A549 (cell line): ENCODE results near the gene CADPS2. TPM values are rescaled to one million over a fixed set of nuclear protein-coding genes. Genes with fewer than 3 reads are reported as not detected.
A peak's percentile ranks its signal among the peaks of the same experiment; 100 is the strongest.

ENCODE experiments used
- ATAC-seq, 2 experiments: fragments of 200-7000 bp in 1 of 2; fragments of >200 bp in 1 of 2; cut with Nextera tagmentation in 1 of 2; cut with Tn5 transposase in 1 of 2; 3 replicates each; pipeline versions ENCODE4 v1.8.0 to v1.9.1; 2018 to 2020; ENCODE audit warnings: mild to moderate bottlenecking in 1 of 2, moderate library complexity in 1 of 2
- CTCF ChIA-PET: fragments of 300-600 bp; sonication (Branson Sonifier 250); formaldehyde crosslinking; extraction: SDS; loops from one replicate; lab custom pipeline; 2021; ENCODE audit warnings: antibody characterized with exemption, inconsistent platforms; lab: Yijun Ruan, JAX
- POLR2A ChIA-PET: fragments of 350-600 bp; formaldehyde crosslinking; extraction: SDS; loops from one replicate; lab custom pipeline; 2021; ENCODE audit warnings: antibody characterized with exemption, inconsistent platforms; lab: Yijun Ruan, JAX
- DNase-seq, 2 experiments: peaks; one replicate each; pipeline versions ENCODE4 v3.0.0 to v3.0.0-alpha.2; 2011 to 2016; ENCODE audit warnings: low read depth in 1 of 2, low spot score in 1 of 2
- FAIRE-seq: peaks from 2 replicates; lab custom pipeline; 2011; peaks lifted over from hg19 to GRCh38; lab: Jason Lieb, UNC
- H3K27ac ChIP-seq, 2 experiments: fragments of >200 bp; sonication (Bioruptor Twin); formaldehyde crosslinking; 3 replicates each; pipeline ENCODE4 v1.5.1; 2016 to 2017
- H3K4me1 ChIP-seq: fragments of >200 bp; sonication (Bioruptor Twin); formaldehyde crosslinking; 3 replicates; pipeline ENCODE4 v1.6.1; 2016
- H3K4me2 ChIP-seq: fragments of >200 bp; sonication (Bioruptor Twin); formaldehyde crosslinking; 3 replicates; pipeline ENCODE4 v1.6.1; 2016
- H3K4me3 ChIP-seq: fragments of >200 bp; sonication (Bioruptor Twin); formaldehyde crosslinking; 3 replicates; pipeline ENCODE4 v1.5.1; 2016
- H3K9me3 ChIP-seq: fragments of >200 bp; sonication (Bioruptor Twin); formaldehyde crosslinking; 3 replicates; pipeline ENCODE4 v1.6.1; 2016
- BHLHE40 ChIP-seq: IDR thresholded peaks from 2 replicates; pipeline ENCODE4 v1.6.1; 2012; ENCODE audit warnings: low read depth, low read length, inconsistent platforms
- CEBPB ChIP-seq, 2 experiments: fragments of >200 bp in 1 of 2; sonication (Bioruptor Twin) in 1 of 2; formaldehyde crosslinking in 1 of 2; IDR thresholded peaks; 2 replicates each; pipeline ENCODE4 v1.6.1; 2012 to 2016
- CHD2 ChIP-seq: fragments of 150-350 bp; IDR thresholded peaks from 2 replicates; pipeline ENCODE4 v1.6.1; 2014; ENCODE audit warnings: low read length; ENCODE audit not compliant: partially characterized antibody
- EHMT2 ChIP-seq: fragments of 200-600 bp; sonication (generic); IDR thresholded peaks from 2 replicates; pipeline ENCODE4 v1.6.1; 2016; ENCODE audit warnings: antibody characterized with exemption, low read depth, mild to moderate bottlenecking, moderate library complexity
- EP300 ChIP-seq, 2 experiments: fragments of >200 bp; sonication (Bioruptor Twin); formaldehyde crosslinking; IDR thresholded peaks; 2 replicates in 1 of 2; 3 replicates in 1 of 2; pipeline ENCODE4 v1.6.1; 2016 to 2017
- ESRRA ChIP-seq: fragments of 150-350 bp; IDR thresholded peaks from 2 replicates; pipeline ENCODE4 v1.6.1; 2014; ENCODE audit warnings: mild to moderate bottlenecking, low read length, borderline replicate concordance
- FOSB ChIP-seq: fragments of 250-450 bp; sonication (Bioruptor Pico); IDR thresholded peaks from 2 replicates; pipeline ENCODE4 v1.5.0; 2020; ENCODE audit warnings: mild to moderate bottlenecking, moderate library complexity
- FOXS1 ChIP-seq: fragments of 250-450 bp; sonication (Bioruptor Pico); IDR thresholded peaks from 2 replicates; pipeline ENCODE4 v1.5.0; 2020; ENCODE audit warnings: mild to moderate bottlenecking, moderate library complexity
- HOXA7 ChIP-seq: fragments of 250-450 bp; sonication (Bioruptor Pico); IDR thresholded peaks from 2 replicates; pipeline ENCODE4 v1.5.0; 2020; ENCODE audit warnings: mild to moderate bottlenecking, moderate library complexity
- HOXB13 ChIP-seq: fragments of 250-450 bp; sonication (Bioruptor Pico); IDR thresholded peaks from 2 replicates; pipeline ENCODE4 v1.5.0; 2020; ENCODE audit warnings: low read depth, mild to moderate bottlenecking, moderate library complexity
- KDM1A ChIP-seq: fragments of 200-600 bp; sonication (generic); IDR thresholded peaks from 2 replicates; pipeline ENCODE4 v1.6.1; 2016; ENCODE audit warnings: low read depth, mild to moderate bottlenecking
- KDM5A ChIP-seq: fragments of 200-600 bp; sonication (generic); IDR thresholded peaks from 2 replicates; pipeline ENCODE4 v1.6.1; 2016; ENCODE audit warnings: antibody characterized with exemption, mild to moderate bottlenecking
- MAFK ChIP-seq: fragments of 450-650 bp; IDR thresholded peaks from 2 replicates; pipeline ENCODE4 v1.6.1; 2014; ENCODE audit not compliant: partially characterized antibody
- MAZ ChIP-seq: fragments of 150-350 bp; IDR thresholded peaks from 2 replicates; pipeline ENCODE4 v1.6.1; 2014; ENCODE audit warnings: antibody characterized with exemption, low read depth, low read length, borderline replicate concordance
- NPAS2 ChIP-seq: fragments of 250-450 bp; sonication (Bioruptor Pico); IDR thresholded peaks from 2 replicates; pipeline ENCODE4 v1.8.0; 2022; ENCODE audit warnings: mild to moderate bottlenecking, moderate library complexity, borderline replicate concordance
- NR3C1 ChIP-seq: fragments of >200 bp; sonication (Bioruptor Twin); formaldehyde crosslinking; IDR thresholded peaks from 3 replicates; pipeline ENCODE4 v1.6.1; 2017
- PHF8 ChIP-seq: fragments of 200-600 bp; sonication (generic); IDR thresholded peaks from 2 replicates; pipeline ENCODE4 v1.6.1; 2016; ENCODE audit warnings: low read depth, mild to moderate bottlenecking, antibody characterized with exemption, moderate library complexity, borderline replicate concordance
- POLR2AphosphoS2 ChIP-seq: conservative IDR thresholded peaks from 2 replicates; pipeline ENCODE4 v1.6.1; 2012; ENCODE audit warnings: low read length, improper control_type of control experiment, inconsistent platforms
- RAD21 ChIP-seq, 2 experiments: fragments of >200 bp in 1 of 2; sonication (Bioruptor Twin) in 1 of 2; formaldehyde crosslinking in 1 of 2; IDR thresholded peaks in 1 of 2; conservative IDR thresholded peaks in 1 of 2; 2 replicates in 1 of 2; 3 replicates in 1 of 2; pipeline ENCODE4 v1.6.1; 2012 to 2018; ENCODE audit warnings: inconsistent platforms in 1 of 2
- RFX5 ChIP-seq: fragments of 450-650 bp; IDR thresholded peaks from 2 replicates; pipeline ENCODE4 v1.7.1; 2014; ENCODE audit warnings: antibody characterized with exemption, mild to moderate bottlenecking, moderate library complexity
- ZFP36 ChIP-seq: fragments of 450-650 bp; IDR thresholded peaks from 2 replicates; pipeline ENCODE4 v1.6.1; 2014; ENCODE audit warnings: borderline replicate concordance; ENCODE audit not compliant: partially characterized antibody
- WGBS: methylation state at CpG from one replicate; pipeline ENCODE4 v1.1.6; 2017; ENCODE audit errors: missing lambda C conversion rate; 5-methylcytosine and 5-hydroxymethylcytosine counted together
- polyA plus RNA-seq, 4 experiments: library from polyadenylated mRNA; depleted of rRNA in 3 of 4; stranded (reverse); fragments of >200 nt; fragmentation: RNase III in 1 of 4; extraction: RNeasy Plus Mini Kit Qiagen cat#74134 plus additional on column Dnase treatment in 1 of 4; gene quantifications; 2 replicates in 3 of 4; 3 replicates in 1 of 4; pipeline ENCODE4 v1.2.3, GENCODE V29; 2011 to 2017
- TF ChIP-seq, protein P1 (sequence below): IDR thresholded peaks from 2 replicates; pipeline ENCODE4 v1.6.1; 2012
- TF ChIP-seq, protein P2 (sequence below): fragments of >200 bp; sonication (Bioruptor Twin); formaldehyde crosslinking; IDR thresholded peaks from 3 replicates; pipeline ENCODE4 v1.6.1; 2016
- TF ChIP-seq, protein P3 (sequence below): fragments of 150-350 bp; IDR thresholded peaks from 2 replicates; pipeline ENCODE4 v1.6.1; 2014; ENCODE audit warnings: low read depth, mild to moderate bottlenecking, low read length

The CADPS2 gene
- polyA plus RNA-seq, 2 of the 4 experiments (the other 2 are of a cell fraction) = 0.04 to 0.10 TPM

DNA sequence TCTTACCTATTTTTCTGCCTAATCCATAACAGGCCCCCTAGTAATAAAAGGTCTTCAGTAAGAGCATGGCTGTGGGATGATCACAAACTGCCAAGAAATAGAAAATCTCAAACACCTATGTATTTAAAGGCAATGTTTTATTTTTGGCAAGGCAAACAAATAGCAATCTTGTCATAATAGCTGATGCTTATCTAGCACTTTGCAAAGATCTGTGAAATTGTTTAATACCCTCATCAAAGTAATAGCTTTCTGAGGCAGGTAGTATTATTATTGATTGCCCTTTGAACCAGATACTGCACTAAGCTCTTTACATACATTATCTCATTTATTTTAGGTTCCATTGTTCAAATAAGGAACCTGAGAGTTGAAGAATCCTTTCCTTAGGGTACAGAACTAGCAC lies 1.6 kb upstream of the CADPS2 start:
- H3K4me1 ChIP-seq = peaks cover 7% of the 10 kb centered on the region; the same call in 1 of the 3 replicates
- H3K4me3 ChIP-seq = no peak overlapping the region
- no peak for FAIRE-seq
- H3K27ac ChIP-seq = no peak overlapping the region
- ATAC-seq = no peak
- TF ChIP-seq PHF8 (no peak), NR3C1 (no peak), POLR2AphosphoS2 (no peak), RFX5 (no peak), CEBPB (IDR thresholded peaks at IDR 0.05) (no peak), CHD2 (no peak), ZFP36 (no peak), HOXB13 (CRISPR knock-in tag) (no peak), ESRRA (no peak), NPAS2 (CRISPR knock-in tag) (no peak), MAZ (no peak), EP300 (IDR thresholded peaks at IDR 0.05) (no peak), FOSB (no peak), KDM1A (no peak)
- TF ChIP-seq, protein P1, sequence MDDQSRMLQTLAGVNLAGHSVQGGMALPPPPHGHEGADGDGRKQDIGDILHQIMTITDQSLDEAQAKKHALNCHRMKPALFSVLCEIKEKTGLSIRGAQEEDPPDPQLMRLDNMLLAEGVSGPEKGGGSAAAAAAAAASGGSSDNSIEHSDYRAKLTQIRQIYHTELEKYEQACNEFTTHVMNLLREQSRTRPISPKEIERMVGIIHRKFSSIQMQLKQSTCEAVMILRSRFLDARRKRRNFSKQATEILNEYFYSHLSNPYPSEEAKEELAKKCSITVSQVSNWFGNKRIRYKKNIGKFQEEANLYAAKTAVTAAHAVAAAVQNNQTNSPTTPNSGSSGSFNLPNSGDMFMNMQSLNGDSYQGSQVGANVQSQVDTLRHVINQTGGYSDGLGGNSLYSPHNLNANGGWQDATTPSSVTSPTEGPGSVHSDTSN = no peak
- TF ChIP-seq, protein P2, sequence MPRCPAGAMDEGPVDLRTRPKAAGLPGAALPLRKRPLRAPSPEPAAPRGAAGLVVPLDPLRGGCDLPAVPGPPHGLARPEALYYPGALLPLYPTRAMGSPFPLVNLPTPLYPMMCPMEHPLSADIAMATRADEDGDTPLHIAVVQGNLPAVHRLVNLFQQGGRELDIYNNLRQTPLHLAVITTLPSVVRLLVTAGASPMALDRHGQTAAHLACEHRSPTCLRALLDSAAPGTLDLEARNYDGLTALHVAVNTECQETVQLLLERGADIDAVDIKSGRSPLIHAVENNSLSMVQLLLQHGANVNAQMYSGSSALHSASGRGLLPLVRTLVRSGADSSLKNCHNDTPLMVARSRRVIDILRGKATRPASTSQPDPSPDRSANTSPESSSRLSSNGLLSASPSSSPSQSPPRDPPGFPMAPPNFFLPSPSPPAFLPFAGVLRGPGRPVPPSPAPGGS = no peak
- H3K9me3 ChIP-seq = no peaks in the 10 kb centered on the region
- ChIA-PET CTCF (no interaction called here), POLR2A (no interaction called here)
- H3K4me2 ChIP-seq = no peak overlapping the region
- DNase-seq = no peak

DNA sequence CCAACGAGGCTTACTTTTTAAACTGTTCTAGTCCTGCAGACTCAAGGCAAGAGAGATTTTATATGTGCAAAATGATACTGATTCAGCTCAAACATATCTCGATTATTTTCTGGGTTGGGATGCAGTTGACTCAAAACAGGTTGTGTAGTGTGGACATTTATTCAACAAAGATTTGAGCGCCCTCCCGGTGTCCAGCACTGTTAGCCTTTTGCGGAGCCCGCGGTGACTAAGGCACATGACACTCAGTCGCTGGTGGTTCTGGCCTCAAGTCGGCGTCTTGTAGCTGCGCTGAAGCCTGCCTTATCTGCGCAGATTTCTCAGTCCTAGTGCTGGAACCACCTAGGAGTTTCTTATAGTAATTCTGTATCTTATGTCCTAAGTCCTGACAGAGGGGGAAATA lies 938 bp upstream of the CADPS2 start:
- TF ChIP-seq RAD21 (conservative IDR thresholded peaks at IDR 0.05 in 1 of 2, IDR thresholded peaks at IDR 0.05 in 1 of 2) (no peak), HOXA7 (CRISPR knock-in tag) (no peak), FOXS1 (no peak), KDM5A (no peak), MAFK (no peak), CEBPB (IDR thresholded peaks at IDR 0.05) (no peak), EHMT2 (no peak), BHLHE40 (no peak)
- TF ChIP-seq, protein P3, sequence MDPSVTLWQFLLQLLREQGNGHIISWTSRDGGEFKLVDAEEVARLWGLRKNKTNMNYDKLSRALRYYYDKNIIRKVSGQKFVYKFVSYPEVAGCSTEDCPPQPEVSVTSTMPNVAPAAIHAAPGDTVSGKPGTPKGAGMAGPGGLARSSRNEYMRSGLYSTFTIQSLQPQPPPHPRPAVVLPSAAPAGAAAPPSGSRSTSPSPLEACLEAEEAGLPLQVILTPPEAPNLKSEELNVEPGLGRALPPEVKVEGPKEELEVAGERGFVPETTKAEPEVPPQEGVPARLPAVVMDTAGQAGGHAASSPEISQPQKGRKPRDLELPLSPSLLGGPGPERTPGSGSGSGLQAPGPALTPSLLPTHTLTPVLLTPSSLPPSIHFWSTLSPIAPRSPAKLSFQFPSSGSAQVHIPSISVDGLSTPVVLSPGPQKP = no peak
- ChIA-PET CTCF (no interaction called here), POLR2A (no interaction called here)
- Histone ChIP-seq H3K4me1 (peaks cover 7% of the 10 kb centered on the region; the same call in 1 of the 3 replicates), H3K4me3 (peak overlapping the region; percentile 64), H3K27ac (no peak overlapping the region), H3K4me2 (peak overlapping the region; percentile 98), H3K9me3 (no peaks in the 10 kb centered on the region)
- FAIRE-seq = no peak
- 7% methylated on average over 9 of the region's 12 CpGs for WGBS
- peak; percentile 72 to 74 for ATAC-seq
- peak; percentile 10 to 54 for DNase-seq
